ENCODE measurements around the gene NOTCH3.

GRCh38 chr19:15223649-15224361 lies 23.0 kb upstream of the NOTCH3 start:
- TF ChIP-seq POLR2A (IDR thresholded peaks at IDR 0.05) (no peak), CTCF (IDR thresholded peaks at IDR 0.05) (no peak)
